ENCODE data around the gene CNOT10. TPM values are rescaled to one million over a fixed set of nuclear protein-coding genes. Genes with fewer than 3 reads are reported as not detected.

CNOT10 gene
- polyA plus RNA-seq, 1 of the 3 experiments (the other 2 are of a cell fraction) = 23.5 TPM

DNA sequence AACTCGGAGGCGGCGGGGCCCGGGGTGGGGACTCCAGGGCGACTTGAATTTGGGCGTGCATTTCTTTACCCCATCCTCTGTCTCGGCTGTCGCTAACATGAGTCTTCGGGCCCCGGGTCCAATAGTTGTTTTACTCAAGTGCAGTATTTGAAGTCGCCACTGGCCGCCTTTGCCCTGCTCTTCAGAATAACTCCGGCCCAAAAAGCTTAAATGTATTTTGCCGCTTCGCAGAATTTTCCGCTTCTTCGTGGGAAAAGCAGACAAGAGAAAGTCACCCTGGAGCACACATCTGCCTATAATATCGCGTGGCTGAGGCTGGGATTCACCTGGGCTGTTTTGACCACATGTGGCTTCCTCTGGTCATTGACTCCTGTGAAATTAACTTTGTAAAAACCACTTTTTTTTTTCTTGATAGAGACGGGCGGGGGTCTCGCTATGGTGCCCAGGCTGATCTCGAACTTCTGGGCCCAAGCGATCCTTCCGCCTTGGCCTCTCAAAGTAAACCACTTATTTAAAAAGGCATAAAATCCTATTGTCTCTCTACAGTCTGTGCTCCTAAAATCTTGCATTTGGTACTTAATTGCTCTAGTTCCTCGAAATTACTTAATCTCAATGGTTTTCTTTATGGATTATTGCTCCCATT lies 676 bp downstream of the CNOT10 start:
- peaks cover 2 to 7% of the 10 kb centered on the region in 2 experiments for H3K36me3 ChIP-seq (replicated peaks in 1 of 2; ENCODE audit: control insufficient read depth in 1 of 2, insufficient read depth in 2 of 2, low read length in 1 of 2)
- no peak for DNase-seq
- peak overlapping the region; percentile 72 to 83 for H3K27ac ChIP-seq (ENCODE audit: low read depth in 2 of 2, low read length in 1 of 2)
- no peak for TF ChIP-seq TAF1 (IDR thresholded peaks at IDR 0.05; ENCODE audit: borderline replicate concordance, low read depth, low read length)
- no peak for TF ChIP-seq EP300 (IDR thresholded peaks at IDR 0.05; ENCODE audit: borderline replicate concordance in 1 of 2, low read depth in 1 of 2, low read length in 1 of 2)
- no peak for TF ChIP-seq IRF3 (IDR thresholded peaks at IDR 0.05; ENCODE audit: low read depth, low read length)
- no peak for TF ChIP-seq YY1 (IDR thresholded peaks at IDR 0.05; ENCODE audit: low read depth)
- TF ChIP-seq MEF2A (IDR thresholded peaks at IDR 0.05; ENCODE audit: borderline replicate concordance, low read depth) = no peak
- TF ChIP-seq ZBTB33 (IDR thresholded peaks at IDR 0.05; ENCODE audit: borderline replicate concordance, low read depth) = no peak
- TF ChIP-seq RAD21 (IDR thresholded peaks at IDR 0.05; ENCODE audit: low read length) = no peak
- no peak for TF ChIP-seq RXRA (IDR thresholded peaks at IDR 0.05; ENCODE audit: borderline replicate concordance, low read depth)
- no peak for TF ChIP-seq FOXM1 (IDR thresholded peaks at IDR 0.05; ENCODE audit: low read depth)
- TF ChIP-seq POLR2AphosphoS5 (IDR thresholded peaks at IDR 0.05; ENCODE audit: low read depth, low read length) = no peak
- TF ChIP-seq REST (IDR thresholded peaks at IDR 0.05; ENCODE audit: low read depth, low read length) = no peak
- TF ChIP-seq FOXJ3 (CRISPR knock-in tag; IDR thresholded peaks at IDR 0.05) = no peak
- TF ChIP-seq NRF1 (IDR thresholded peaks at IDR 0.05; ENCODE audit: low read depth, low read length) = no peak
- TF ChIP-seq RFX5 (IDR thresholded peaks at IDR 0.05; ENCODE audit: low read length) = no peak
- TF ChIP-seq TCF12 (IDR thresholded peaks at IDR 0.05) = no peak
- H3K4me3 ChIP-seq (ENCODE audit: low read depth in 2 of 2, low read length in 1 of 2) = peak overlapping the region; percentile 80 to 87
- H3K4me2 ChIP-seq = peak overlapping the region; percentile 96
- H4K20me1 ChIP-seq (ENCODE audit: insufficient read depth) = 0 out of 2 replicates have a peak, but pooled peaks cover 5% of the 10 kb centered on the region
- peak overlapping the region; percentile 87 for H2AFZ ChIP-seq (ENCODE audit: low read depth)
- ChIA-PET POLR2A (interaction anchor here (0.6 to 0.9 kb wide), 3 partner anchors 9 to 114 kb away, joined by 3 to 5 read pairs (median 4); no protein-coding TSS in a partner anchor), CTCF (interaction anchor here (1.5 kb wide), 1 partner anchor 12 kb away, joined by 4 read pairs; no protein-coding TSS in a partner anchor)
- H3K9me2 ChIP-seq = no peaks in the 10 kb centered on the region
- H3K9me3 ChIP-seq = no peaks in the 10 kb centered on the region
- H3F3A ChIP-seq (replicated peaks; ENCODE audit: insufficient read depth) = peaks cover 4% of the 10 kb centered on the region
- no peaks in the 10 kb centered on the region; the same call in 1 of the 2 replicates for H3K27me3 ChIP-seq (ENCODE audit: insufficient read depth)
- peak overlapping the region; percentile 81 for H3K9ac ChIP-seq
- peaks cover 0 to 7% of the 10 kb centered on the region in 2 experiments; a peak in 3 of 4 replicates for H3K4me1 ChIP-seq (ENCODE audit: control insufficient read depth in 1 of 2, insufficient read depth in 2 of 2, low read depth in 1 of 2, low read length in 1 of 2)
- peaks cover 55% of the 10 kb centered on the region for H3K79me2 ChIP-seq (ENCODE audit: insufficient read depth)
- 4% methylated on average over 24 of the region's 26 CpGs for WGBS (ENCODE audit: low lambda C conversion rate)
